PFSK-1 (cell line): ENCODE results near the gene OR51B4.

Experiments used
- FOXP2 ChIP-seq: optimal IDR thresholded peaks from 2 replicates; pipeline ENCODE3; 2011; ENCODE audit warnings: borderline replicate concordance, control low read depth, inconsistent platforms; ENCODE audit not compliant: insufficient read depth; ENCODE audit errors: extremely low read length, extremely low read depth
- POLR2AphosphoS5 ChIP-seq: IDR thresholded peaks from 2 replicates; pipeline ENCODE4 v1.6.1; 2012; ENCODE audit warnings: low read depth, mild to moderate bottlenecking, control low read depth, low read length, moderate library complexity
- SIN3A ChIP-seq: IDR thresholded peaks from 2 replicates; pipeline ENCODE4 v1.6.1; 2012; ENCODE audit warnings: mild to moderate bottlenecking, low read length, moderate library complexity, borderline replicate concordance; ENCODE audit not compliant: insufficient read depth
- TAF1 ChIP-seq: IDR thresholded peaks from 2 replicates; pipeline ENCODE4 v1.6.1; 2012; ENCODE audit warnings: low read length, control low read depth, borderline replicate concordance; ENCODE audit not compliant: insufficient read depth
- TF ChIP-seq, protein P1 (sequence below), 2 experiments: IDR thresholded peaks; 2 replicates each; pipeline versions ENCODE4 v1.6.1 to v1.8.0; 2011 to 2012; ENCODE audit warnings: low read depth in 2 of 2, low read length in 2 of 2, control low read depth in 1 of 2, inconsistent platforms in 1 of 2, mild to moderate bottlenecking in 1 of 2, moderate library complexity in 1 of 2; ENCODE audit not compliant: insufficient read depth in 1 of 2

Gene OR51B4

DNA sequence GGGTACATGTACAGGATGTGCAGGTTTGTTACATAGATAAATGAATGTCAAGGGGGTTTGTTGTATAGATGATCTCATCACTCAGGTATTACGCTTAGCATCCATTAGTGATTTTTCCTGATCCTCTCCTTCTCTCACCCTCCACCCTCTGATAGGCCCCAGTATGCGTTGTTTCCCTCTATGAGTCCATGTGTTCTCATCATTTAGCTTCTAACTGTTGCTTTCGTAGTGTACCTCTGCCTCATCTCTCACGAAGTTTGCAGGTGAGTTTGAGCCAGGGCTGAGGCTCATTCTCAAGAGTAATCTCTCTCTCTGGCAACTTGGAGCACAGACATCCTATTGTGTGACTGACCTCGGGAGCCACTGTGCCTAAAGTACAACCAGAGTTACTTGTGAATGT is 27.4 kb downstream of the OR51B4 start:
- TF ChIP-seq TAF1 (no peak), SIN3A (no peak), FOXP2 (no peak), POLR2AphosphoS5 (no peak)
- TF ChIP-seq, protein P1, sequence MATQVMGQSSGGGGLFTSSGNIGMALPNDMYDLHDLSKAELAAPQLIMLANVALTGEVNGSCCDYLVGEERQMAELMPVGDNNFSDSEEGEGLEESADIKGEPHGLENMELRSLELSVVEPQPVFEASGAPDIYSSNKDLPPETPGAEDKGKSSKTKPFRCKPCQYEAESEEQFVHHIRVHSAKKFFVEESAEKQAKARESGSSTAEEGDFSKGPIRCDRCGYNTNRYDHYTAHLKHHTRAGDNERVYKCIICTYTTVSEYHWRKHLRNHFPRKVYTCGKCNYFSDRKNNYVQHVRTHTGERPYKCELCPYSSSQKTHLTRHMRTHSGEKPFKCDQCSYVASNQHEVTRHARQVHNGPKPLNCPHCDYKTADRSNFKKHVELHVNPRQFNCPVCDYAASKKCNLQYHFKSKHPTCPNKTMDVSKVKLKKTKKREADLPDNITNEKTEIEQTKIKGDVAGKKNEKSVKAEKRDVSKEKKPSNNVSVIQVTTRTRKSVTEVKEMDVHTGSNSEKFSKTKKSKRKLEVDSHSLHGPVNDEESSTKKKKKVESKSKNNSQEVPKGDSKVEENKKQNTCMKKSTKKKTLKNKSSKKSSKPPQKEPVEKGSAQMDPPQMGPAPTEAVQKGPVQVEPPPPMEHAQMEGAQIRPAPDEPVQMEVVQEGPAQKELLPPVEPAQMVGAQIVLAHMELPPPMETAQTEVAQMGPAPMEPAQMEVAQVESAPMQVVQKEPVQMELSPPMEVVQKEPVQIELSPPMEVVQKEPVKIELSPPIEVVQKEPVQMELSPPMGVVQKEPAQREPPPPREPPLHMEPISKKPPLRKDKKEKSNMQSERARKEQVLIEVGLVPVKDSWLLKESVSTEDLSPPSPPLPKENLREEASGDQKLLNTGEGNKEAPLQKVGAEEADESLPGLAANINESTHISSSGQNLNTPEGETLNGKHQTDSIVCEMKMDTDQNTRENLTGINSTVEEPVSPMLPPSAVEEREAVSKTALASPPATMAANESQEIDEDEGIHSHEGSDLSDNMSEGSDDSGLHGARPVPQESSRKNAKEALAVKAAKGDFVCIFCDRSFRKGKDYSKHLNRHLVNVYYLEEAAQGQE (IDR thresholded peaks at IDR 0.05; ENCODE audit: insufficient read depth in 1 of 2, low read depth in 2 of 2, low read length in 2 of 2): no peak

DNA sequence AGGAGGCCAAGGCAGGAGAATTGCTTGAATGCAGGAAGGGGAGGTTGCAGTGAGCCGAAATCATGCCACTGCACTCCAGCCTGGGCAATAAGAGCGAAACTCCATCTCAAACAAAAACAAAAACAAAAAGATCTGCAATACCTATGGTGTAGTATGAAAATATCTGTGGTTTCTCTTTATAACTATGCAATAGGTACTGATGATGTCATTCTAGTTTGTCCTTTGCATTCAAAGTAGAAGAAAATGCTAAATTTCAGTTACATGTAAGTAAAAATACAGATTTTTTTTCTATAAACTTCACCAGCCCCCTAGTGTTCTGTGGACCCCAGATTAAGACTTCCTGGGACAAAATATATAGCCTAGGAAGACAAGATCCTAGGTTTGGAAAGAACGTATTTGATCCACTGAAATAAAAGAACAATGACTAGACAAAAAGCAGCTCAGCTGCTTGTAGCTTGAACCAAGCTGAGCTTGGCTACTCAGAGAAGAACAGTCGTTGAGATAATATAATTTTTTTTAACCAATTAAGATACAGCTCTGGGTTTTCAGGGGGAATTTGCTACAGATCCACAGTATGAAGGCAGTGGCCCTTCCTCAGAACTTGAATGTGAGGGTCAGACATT is 29.2 kb downstream of the OR51B4 start:
- TF ChIP-seq SIN3A (no peak), POLR2AphosphoS5 (no peak), FOXP2 (no peak), TAF1 (no peak)
- TF ChIP-seq, protein P1 (IDR thresholded peaks at IDR 0.05; ENCODE audit: insufficient read depth in 1 of 2, low read depth in 2 of 2, low read length in 2 of 2): no peak

DNA sequence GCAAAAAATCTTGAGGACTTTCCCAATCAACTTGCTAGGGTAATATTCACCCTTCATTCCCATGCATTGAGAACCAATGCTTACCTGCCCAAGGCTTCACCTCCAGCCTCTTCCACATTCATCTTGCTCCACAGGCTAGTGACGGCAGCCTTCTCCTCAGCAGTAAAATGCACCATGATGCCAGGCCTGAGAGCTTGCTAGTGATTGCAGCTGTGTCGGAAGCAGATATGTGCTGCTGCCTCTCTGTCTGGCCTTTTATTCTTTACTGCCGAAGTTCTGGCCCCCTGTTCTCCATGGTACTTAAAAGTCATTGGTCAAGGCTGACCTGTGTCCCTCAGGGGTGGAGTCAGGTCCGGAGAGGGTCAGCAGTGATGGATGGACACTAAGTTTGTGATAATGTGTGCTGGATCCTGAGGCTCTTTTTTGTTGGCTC is 32.0 kb downstream of the OR51B4 start, which contains the start of gene HBE1:
Gene HBE1 (minus strand): TSS at position 231 of the 433 bp plus-strand sequence. CDS start 55 bp downstream, at position 176.
- TF ChIP-seq TAF1: no peak
- TF ChIP-seq, protein P1 (IDR thresholded peaks at IDR 0.05; ENCODE audit: insufficient read depth in 1 of 2, low read depth in 2 of 2, low read length in 2 of 2): no peak
- no peak for TF ChIP-seq SIN3A
- TF ChIP-seq POLR2AphosphoS5: no peak
- TF ChIP-seq FOXP2: no peak

DNA sequence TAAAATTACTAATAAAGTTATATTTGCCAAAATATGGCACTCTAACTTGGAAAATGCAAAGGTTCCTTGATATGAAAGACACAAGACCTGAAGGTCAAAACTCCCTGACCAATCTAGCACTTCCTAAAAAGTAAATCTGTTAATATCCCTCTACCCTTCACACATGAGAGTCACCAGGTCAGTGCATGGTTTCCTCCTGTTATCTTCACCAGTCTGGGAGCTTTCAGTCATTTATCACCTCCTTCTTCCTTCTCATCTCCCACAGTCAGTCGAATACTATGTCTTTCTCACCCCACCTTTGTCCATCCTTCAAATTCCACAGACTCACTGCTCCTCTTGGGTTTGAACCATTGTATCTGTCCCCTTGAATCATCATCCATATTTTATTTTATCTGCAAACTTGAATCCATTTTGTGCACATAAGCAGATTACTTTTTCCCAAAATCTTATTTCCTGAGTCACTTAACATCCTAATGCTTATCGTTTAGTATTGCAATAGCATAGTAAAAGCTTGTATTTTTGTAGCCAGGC is 34.6 kb downstream of the OR51B4 start:
- TF ChIP-seq TAF1: no peak
- TF ChIP-seq, protein P1 (IDR thresholded peaks at IDR 0.05; ENCODE audit: insufficient read depth in 1 of 2, low read depth in 2 of 2, low read length in 2 of 2): no peak
